Vagina (tissue), 2 donors: ENCODE results near the gene KCNK3. TPM values are rescaled to one million over a fixed set of nuclear protein-coding genes. Genes with fewer than 3 reads are reported as not detected.
A peak's percentile ranks its signal among the peaks of the same experiment; 100 is the strongest.
"Not testable (repeated sequence)": the region's sequence is repeated elsewhere in the genome, so short reads cannot be mapped to it uniquely, and the experiment has no call there.

Experiments used
- DNase-seq, 2 donors: peaks; one replicate each; pipeline ENCODE4 v3.0.0-alpha.2; 2017; ENCODE audit errors: extremely low spot score in 2 of 2
- H3K27ac ChIP-seq: fragments of 200-600 bp; sonication (generic); one replicate; pipeline ENCODE4 v1.5.1; 2019
- H3K27me3 ChIP-seq: fragments of 200-600 bp; sonication (generic); one replicate; pipeline ENCODE4 v1.5.1; 2019
- H3K36me3 ChIP-seq, 2 donors: fragments of 200-600 bp; sonication (generic); one replicate each; pipeline ENCODE4 v1.5.1; 2017 to 2019
- H3K4me1 ChIP-seq: fragments of 200-600 bp; sonication (generic); one replicate; pipeline ENCODE4 v1.5.1; 2019
- H3K4me3 ChIP-seq, 2 donors: fragments of 200-600 bp; sonication (generic); 1 replicate in 1 of 2; 2 replicates in 1 of 2; pipeline ENCODE4 v1.5.1; 2016 to 2019
- H3K9me3 ChIP-seq: fragments of 200-600 bp; sonication (generic); one replicate; pipeline ENCODE4 v1.5.1; 2019
- CTCF ChIP-seq, 3 experiments: fragments of 450-650 bp in 2 of 3; fragments of 200-600 bp in 1 of 3; sonication (generic) in 1 of 3; IDR thresholded peaks; one replicate each; pipeline ENCODE4 v1.5.1; 2017 to 2019; ENCODE audit warnings: antibody characterized with exemption in 3 of 3, mild to moderate bottlenecking in 2 of 3, moderate library complexity in 2 of 3
- POLR2A ChIP-seq, 2 donors: fragments of 450-650 bp; IDR thresholded peaks; one replicate each; pipeline ENCODE4 v1.6.1; 2017; ENCODE audit warnings: antibody characterized with exemption in 2 of 2, mild to moderate bottlenecking in 2 of 2, moderate library complexity in 2 of 2
- POLR2AphosphoS5 ChIP-seq, 2 donors: sonication (generic); formaldehyde crosslinking; IDR thresholded peaks; one replicate each; pipeline ENCODE4 v1.9.0; 2017; ENCODE audit warnings: antibody characterized with exemption in 2 of 2, mild to moderate bottlenecking in 2 of 2, low read depth in 1 of 2; ENCODE audit not compliant: insufficient read depth in 1 of 2
- intact Hi-C: fragments of 100-400 bp; cut with DNase I; formaldehyde crosslinking; loops from one replicate; pipeline ENCODE4 v1.15.1; 2023
- total RNA-seq: library from RNA; depleted of rRNA; stranded (reverse); fragments of >200 nt; gene quantifications from one replicate; pipeline ENCODE4 v1.2.3, GENCODE V29; 2016

Gene KCNK3
- total RNA-seq, 1 donor from 2014 or later, result 10.6 TPM

- DNase-seq, result peak in 1 of 2 donors; percentile 79
- H3K36me3 ChIP-seq, result no peaks in the 10 kb centered on the region
- intact Hi-C loops, result no loop called here
- peak overlapping the region; percentile 70 for H3K27ac ChIP-seq
- H3K9me3 ChIP-seq, result no peaks in the 10 kb centered on the region
- peak overlapping the region in 1 of 2 donors; percentile 2 for H3K4me3 ChIP-seq
- peaks cover 35% of the 10 kb centered on the region for H3K4me1 ChIP-seq
- no peaks in the 10 kb centered on the region for H3K27me3 ChIP-seq
- TF ChIP-seq CTCF (IDR thresholded peaks at IDR 0.05), result no peak
Observed at GRCh38 chr2:26653207-26654060, 39.1 kb upstream of the KCNK3 start.

DNA sequence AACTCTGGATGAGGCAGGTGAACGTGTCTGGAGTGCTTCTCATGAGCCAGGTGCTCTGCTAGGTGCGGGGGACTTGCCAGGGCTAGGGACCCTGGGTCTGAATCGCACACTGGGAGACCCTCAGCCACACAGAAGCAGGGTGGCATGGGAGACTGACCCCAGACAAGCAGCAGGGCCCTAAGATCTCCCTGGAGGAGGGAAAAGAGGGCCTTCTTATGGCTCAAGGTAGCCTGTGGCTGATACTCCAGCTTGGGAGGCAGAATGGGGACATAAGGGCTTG is 38.5 kb upstream of the KCNK3 start:
- H3K9me3 ChIP-seq, result no peaks in the 10 kb centered on the region
- no peak for DNase-seq
- H3K27me3 ChIP-seq, result no peaks in the 10 kb centered on the region
- intact Hi-C loops, result no loop called here
- H3K4me3 ChIP-seq, result no peak overlapping the region
- H3K27ac ChIP-seq, result no peak overlapping the region
- peaks cover 31% of the 10 kb centered on the region for H3K4me1 ChIP-seq
- no peak for TF ChIP-seq CTCF (IDR thresholded peaks at IDR 0.05)
- no peak for TF ChIP-seq POLR2AphosphoS5 (IDR thresholded peaks at IDR 0.05; ENCODE audit: insufficient read depth in 1 of 2, low read depth in 1 of 2)
- TF ChIP-seq POLR2A (IDR thresholded peaks at IDR 0.05), result no peak
- H3K36me3 ChIP-seq, result no peaks in the 10 kb centered on the region

DNA sequence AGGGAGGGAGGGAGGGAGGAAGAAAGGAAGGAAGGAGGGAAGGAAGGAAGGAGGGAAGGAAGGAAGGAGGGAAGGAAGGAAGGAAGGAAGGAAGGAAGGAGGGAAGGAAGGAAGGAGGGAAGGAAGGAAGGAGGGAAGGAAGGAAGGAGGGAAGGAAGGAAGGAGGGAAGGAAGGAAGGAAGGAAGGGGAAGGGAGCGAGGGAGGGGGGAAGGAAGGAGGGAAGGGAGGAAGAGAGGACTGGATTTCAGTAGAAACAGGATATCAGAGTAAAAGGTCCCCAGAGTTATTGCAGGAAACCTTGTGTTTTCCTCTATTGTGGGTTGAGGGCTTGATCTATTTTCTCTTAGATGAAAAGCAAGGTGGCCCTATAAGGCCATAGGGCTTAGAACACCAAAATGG is 37.4 kb upstream of the KCNK3 start:
- H3K27ac ChIP-seq, H3K27me3 ChIP-seq, intact Hi-C loops, H3K9me3 ChIP-seq, H3K4me3 ChIP-seq, DNase-seq, H3K36me3 ChIP-seq: not testable (repeated sequence)
- H3K4me1 ChIP-seq, result peaks cover 21% of the 10 kb centered on the region

GRCh38 chr2:26655611-26656195 is 36.8 kb upstream of the KCNK3 start:
- intact Hi-C loops, result no loop called here
- peak in 1 of 2 donors; percentile 43 for DNase-seq
- Histone ChIP-seq H3K9me3 (no peaks in the 10 kb centered on the region), H3K4me3 (no peak overlapping the region), H3K36me3 (no peaks in the 10 kb centered on the region), H3K27ac (no peak overlapping the region), H3K4me1 (peaks cover 15% of the 10 kb centered on the region), H3K27me3 (no peaks in the 10 kb centered on the region)
- TF ChIP-seq POLR2AphosphoS5 (IDR thresholded peaks at IDR 0.05; ENCODE audit: insufficient read depth in 1 of 2, low read depth in 1 of 2) (no peak), CTCF (IDR thresholded peaks at IDR 0.05) (no peak), POLR2A (IDR thresholded peaks at IDR 0.05) (no peak)

DNA sequence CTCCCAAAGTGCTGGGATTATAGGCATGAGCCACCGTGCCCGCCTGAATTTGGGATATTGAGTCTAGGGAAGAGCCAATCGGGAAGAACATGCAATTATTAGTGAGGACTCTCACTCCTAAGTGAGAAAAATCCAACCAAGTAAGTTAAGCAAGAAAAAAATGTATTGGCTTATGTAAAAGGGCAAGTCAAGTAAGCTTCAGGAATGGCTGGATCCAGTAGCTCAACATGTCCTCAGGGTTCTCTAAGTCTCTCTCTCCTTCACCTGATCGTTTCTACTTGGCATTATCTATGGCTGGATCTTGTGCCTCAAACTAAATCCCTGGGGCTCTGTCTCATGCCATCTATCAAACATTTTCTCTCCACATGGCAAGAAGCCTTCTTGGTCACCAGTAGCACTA is 35.3 kb upstream of the KCNK3 start:
- H3K27ac ChIP-seq, result no peak overlapping the region
- DNase-seq, result no peak
- no peak overlapping the region for H3K4me3 ChIP-seq
- no peak for TF ChIP-seq POLR2A (IDR thresholded peaks at IDR 0.05)
- TF ChIP-seq POLR2AphosphoS5 (IDR thresholded peaks at IDR 0.05; ENCODE audit: insufficient read depth in 1 of 2, low read depth in 1 of 2), result no peak
- no peak for TF ChIP-seq CTCF (IDR thresholded peaks at IDR 0.05)
- H3K9me3 ChIP-seq, result no peaks in the 10 kb centered on the region
- no peaks in the 10 kb centered on the region for H3K36me3 ChIP-seq
- intact Hi-C loops, result no loop called here
- H3K4me1 ChIP-seq, result peaks cover 7% of the 10 kb centered on the region
- H3K27me3 ChIP-seq, result no peaks in the 10 kb centered on the region
